CD4-positive, alpha-beta T cell (primary cell): ENCODE results near the gene WDTC1. TPM values are rescaled to one million over a fixed set of nuclear protein-coding genes. Genes with fewer than 3 reads are reported as not detected.
"Not testable (repeated sequence)": the region's sequence is repeated elsewhere in the genome, so short reads cannot be mapped to it uniquely, and the experiment has no call there.

Experiments used
- ATAC-seq: fragments of 200-7000 bp; cut with Tn5 transposase; one replicate; pipeline ENCODE4 v1.10.0; 2022; ENCODE audit warnings: mild to moderate bottlenecking; ENCODE audit not compliant: poor library complexity
- CTCF ChIA-PET: fragments of 350-600 bp; sonication (Branson Sonifier 250); formaldehyde crosslinking; loops from one replicate; lab custom pipeline; 2021; ENCODE audit warnings: antibody characterized with exemption, inconsistent platforms; lab: Charles Lee
- POLR2A ChIA-PET: fragments of 350-600 bp; sonication (Branson Sonifier 250); formaldehyde crosslinking; loops from one replicate; lab custom pipeline; 2021; ENCODE audit warnings: antibody characterized with exemption, inconsistent platforms; lab: Charles Lee
- DNase-seq, 14 experiments: peaks; one replicate each; pipeline ENCODE4 v3.0.0-alpha.2; 2013 to 2020; ENCODE audit warnings: mixed read lengths in 2 of 14
- H3K27ac ChIP-seq, 2 donors: one replicate each; pipeline versions ENCODE4 v1.5.1 to v1.7.0; 2013; ENCODE audit warnings: low read length in 2 of 2, low read depth in 1 of 2, mild to moderate bottlenecking in 1 of 2
- H3K27me3 ChIP-seq, 2 experiments: 1 replicate in 1 of 2; 2 replicates in 1 of 2; pipeline versions ENCODE4 v1.6.1 to v1.7.0; 2013; ENCODE audit warnings: low read length in 2 of 2, control low read depth in 1 of 2, mild to moderate bottlenecking in 1 of 2, moderate library complexity in 1 of 2; ENCODE audit not compliant: insufficient read depth in 2 of 2, control insufficient read depth in 1 of 2
- H3K36me3 ChIP-seq: one replicate; pipeline ENCODE4 v1.6.1; 2013; ENCODE audit warnings: low read length, control low read depth; ENCODE audit not compliant: insufficient read depth
- H3K4me1 ChIP-seq: one replicate; pipeline ENCODE4 v1.6.1; 2013; ENCODE audit warnings: low read length, control low read depth; ENCODE audit not compliant: insufficient read depth
- H3K4me3 ChIP-seq: one replicate; pipeline ENCODE4 v1.5.1; 2013; ENCODE audit warnings: mild to moderate bottlenecking, low read length, moderate library complexity
- H3K9me3 ChIP-seq, 2 experiments: 1 replicate in 1 of 2; 2 replicates in 1 of 2; pipeline versions ENCODE4 v1.6.1 to v1.7.0; 2013; ENCODE audit warnings: low read length in 2 of 2, mild to moderate bottlenecking in 2 of 2, control low read depth in 1 of 2, moderate library complexity in 1 of 2; ENCODE audit not compliant: control insufficient read depth in 1 of 2, insufficient read depth in 1 of 2
- H3K27ac Mint-ChIP-seq: one replicate; pipeline ENCODE4 v1.8.0; 2020; ENCODE audit warnings: mixed read lengths
- H3K27me3 Mint-ChIP-seq: one replicate; pipeline ENCODE4 v1.8.0; 2021; ENCODE audit warnings: mixed read lengths
- H3K36me3 Mint-ChIP-seq: one replicate; pipeline ENCODE4 v1.8.0; 2021; ENCODE audit warnings: low read depth, mixed read lengths
- H3K4me1 Mint-ChIP-seq: one replicate; pipeline ENCODE4 v1.8.0; 2021; ENCODE audit warnings: low read depth, mixed read lengths
- H3K4me3 Mint-ChIP-seq: one replicate; pipeline ENCODE4 v1.8.0; 2020; ENCODE audit warnings: mild to moderate bottlenecking, mixed read lengths
- H3K9me3 Mint-ChIP-seq: one replicate; pipeline ENCODE4 v1.8.0; 2020; ENCODE audit warnings: mixed read lengths
- CTCF ChIP-seq: fragments of 200-600 bp; IDR thresholded peaks from one replicate; pipeline ENCODE4 v1.8.0; 2022; ENCODE audit warnings: antibody characterized with exemption, mild to moderate bottlenecking
- intact Hi-C, 2 experiments: fragments of 100-400 bp; cut with DNase I in 1 of 2; cut with micrococcal nuclease in 1 of 2; formaldehyde crosslinking; loops; one replicate each; pipeline versions ENCODE4 v1.15.1 to v1.9.0; 2023 to 2025; cut with DNase I, micrococcal nuclease
- total RNA-seq, 174 experiments: library from RNA in 2 of 174; stranded (reverse) in 2 of 174; gene quantifications; one replicate each; pipeline ENCODE4 v1.2.3 and lab custom pipeline; 2021 to 2026

The WDTC1 gene
- total RNA-seq, 2 experiments from 2014 or later = 17.7 to 18.6 TPM

DNA sequence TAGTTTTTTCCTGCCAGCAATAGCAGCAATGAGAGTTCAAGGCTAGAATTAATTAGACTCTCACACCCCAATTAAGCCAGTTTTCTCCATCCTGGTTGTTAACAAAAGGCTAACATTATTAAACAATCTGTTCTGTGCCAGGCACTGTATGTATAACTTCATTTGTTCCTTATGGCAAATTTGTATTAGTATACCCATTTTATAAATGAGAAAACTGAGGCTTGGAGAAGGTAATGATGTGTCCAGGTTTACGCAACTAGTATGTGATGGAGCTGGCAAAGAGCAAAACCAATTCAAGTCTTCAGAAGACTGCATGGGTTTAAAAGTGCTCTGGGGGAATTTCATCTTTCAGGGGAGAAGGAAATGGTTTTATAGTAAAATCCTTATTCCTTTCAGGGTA is 41.2 kb upstream of the WDTC1 start:
- no peak for DNase-seq
- H3K27me3 Mint-ChIP-seq = no peaks in the 10 kb centered on the region
- intact Hi-C loops = no loop called here
- H3K4me3 Mint-ChIP-seq = no peak overlapping the region
- TF ChIP-seq CTCF = no peak
- no peaks in the 10 kb centered on the region for H3K27me3 ChIP-seq
- no peak for ATAC-seq
- H3K4me3 ChIP-seq = no peak overlapping the region
- POLR2A ChIA-PET = no interaction called here
- no peaks in the 10 kb centered on the region for H3K9me3 ChIP-seq
- no peak overlapping the region for H3K27ac ChIP-seq
- H3K36me3 Mint-ChIP-seq = no peaks in the 10 kb centered on the region
- peaks cover 2% of the 10 kb centered on the region for H3K4me1 ChIP-seq
- H3K36me3 ChIP-seq = no peaks in the 10 kb centered on the region
- H3K9me3 Mint-ChIP-seq = no peaks in the 10 kb centered on the region
- H3K27ac Mint-ChIP-seq = no peak overlapping the region
- CTCF ChIA-PET = no interaction called here
- H3K4me1 Mint-ChIP-seq = peaks cover 6% of the 10 kb centered on the region

- no peak overlapping the region for H3K27ac Mint-ChIP-seq
- POLR2A ChIA-PET = no interaction called here
- no peak for ATAC-seq
Observed at GRCh38 chr1:27201295-27201694, 33.1 kb upstream of the WDTC1 start.

GRCh38 chr1:27203946-27204345 is 30.5 kb upstream of the WDTC1 start:
- POLR2A ChIA-PET = no interaction called here
- Mint-ChIP-seq H3K27ac (no peak overlapping the region), H3K36me3 (no peaks in the 10 kb centered on the region), H3K4me1 (no peaks in the 10 kb centered on the region), H3K4me3 (no peak overlapping the region), H3K27me3 (no peaks in the 10 kb centered on the region), H3K9me3 (no peaks in the 10 kb centered on the region)
- Histone ChIP-seq H3K36me3 (no peaks in the 10 kb centered on the region), H3K4me1 (no peaks in the 10 kb centered on the region), H3K27me3 (no peaks in the 10 kb centered on the region), H3K27ac (no peak overlapping the region), H3K9me3 (no peaks in the 10 kb centered on the region), H3K4me3 (no peak overlapping the region)
- CTCF ChIA-PET = interaction anchor here (0.6 kb wide), 1 partner anchor 24 kb away, joined by 3 read pairs; no protein-coding TSS in a partner anchor
- intact Hi-C loops = no loop called here
- DNase-seq = no peak
- ATAC-seq = no peak
- TF ChIP-seq CTCF = no peak

More at GRCh38 chr1:27201295-27201694, 33.1 kb upstream of the WDTC1 start:
- H3K27ac ChIP-seq = no peak overlapping the region
- no peaks in the 10 kb centered on the region for H3K9me3 Mint-ChIP-seq
- no peak overlapping the region for H3K4me3 ChIP-seq
- no peaks in the 10 kb centered on the region for H3K9me3 ChIP-seq
- H3K4me3 Mint-ChIP-seq = no peak overlapping the region
- intact Hi-C loops = no loop called here
- H3K36me3 Mint-ChIP-seq = no peaks in the 10 kb centered on the region
- CTCF ChIA-PET = interaction anchor here (0.6 to 1.0 kb wide), 2 partner anchors 29 to 99 kb away, joined by 4 to 5 read pairs; no protein-coding TSS in a partner anchor
- no peak for TF ChIP-seq CTCF
- H3K27me3 Mint-ChIP-seq = no peaks in the 10 kb centered on the region
- H3K27me3 ChIP-seq = no peaks in the 10 kb centered on the region
- H3K36me3 ChIP-seq = no peaks in the 10 kb centered on the region
- no peak for DNase-seq
- peaks cover 6% of the 10 kb centered on the region for H3K4me1 Mint-ChIP-seq
- H3K4me1 ChIP-seq = peaks cover 2% of the 10 kb centered on the region

DNA sequence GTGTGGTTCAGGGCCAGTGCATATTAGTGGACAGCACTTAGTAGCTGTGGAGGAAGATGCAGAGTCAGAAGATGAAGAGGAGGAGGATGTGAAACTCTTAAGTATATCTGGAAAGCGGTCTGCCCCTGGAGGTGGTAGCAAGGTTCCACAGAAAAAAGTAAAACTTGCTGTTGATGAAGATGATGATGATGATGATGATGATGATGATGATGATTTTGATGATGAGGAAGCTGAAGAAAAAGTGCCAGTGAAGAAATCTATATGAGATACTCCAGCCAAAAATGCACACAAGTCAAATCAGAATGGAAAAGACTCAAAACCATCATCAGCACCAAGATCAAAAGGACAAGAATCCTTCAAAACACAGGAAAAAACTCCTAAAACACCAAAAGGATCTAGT is 27.2 kb upstream of the WDTC1 start:
- H3K36me3 ChIP-seq, CTCF ChIA-PET, H3K27me3 Mint-ChIP-seq, H3K9me3 ChIP-seq, H3K4me3 ChIP-seq, H3K4me1 Mint-ChIP-seq, intact Hi-C loops, ATAC-seq, DNase-seq, H3K27me3 ChIP-seq, H3K27ac ChIP-seq, H3K9me3 Mint-ChIP-seq, H3K4me1 ChIP-seq, H3K4me3 Mint-ChIP-seq, POLR2A ChIA-PET, H3K36me3 Mint-ChIP-seq, H3K27ac Mint-ChIP-seq: not testable (repeated sequence)

GRCh38 chr1:27208143-27208850 is 26.1 kb upstream of the WDTC1 start:
- H3K27ac Mint-ChIP-seq, H3K4me1 Mint-ChIP-seq, H3K36me3 ChIP-seq, H3K36me3 Mint-ChIP-seq, H3K4me3 Mint-ChIP-seq, ATAC-seq, H3K27me3 ChIP-seq, intact Hi-C loops, H3K27ac ChIP-seq, DNase-seq, H3K9me3 ChIP-seq, CTCF ChIA-PET, H3K4me1 ChIP-seq, H3K27me3 Mint-ChIP-seq, H3K4me3 ChIP-seq, H3K9me3 Mint-ChIP-seq, POLR2A ChIA-PET: not testable (repeated sequence)
